ENCODE measurements around the gene UPK3BL2. TPM values are rescaled to one million over a fixed set of nuclear protein-coding genes. Genes with fewer than 3 reads are reported as not detected.
A peak's percentile ranks its signal among the peaks of the same experiment; 100 is the strongest.
"Not testable (repeated sequence)": the region's sequence is repeated elsewhere in the genome, so short reads cannot be mapped to it uniquely, and the experiment has no call there.

The UPK3BL2 gene
- total RNA-seq, 1 donor, result 0.36 TPM

DNA sequence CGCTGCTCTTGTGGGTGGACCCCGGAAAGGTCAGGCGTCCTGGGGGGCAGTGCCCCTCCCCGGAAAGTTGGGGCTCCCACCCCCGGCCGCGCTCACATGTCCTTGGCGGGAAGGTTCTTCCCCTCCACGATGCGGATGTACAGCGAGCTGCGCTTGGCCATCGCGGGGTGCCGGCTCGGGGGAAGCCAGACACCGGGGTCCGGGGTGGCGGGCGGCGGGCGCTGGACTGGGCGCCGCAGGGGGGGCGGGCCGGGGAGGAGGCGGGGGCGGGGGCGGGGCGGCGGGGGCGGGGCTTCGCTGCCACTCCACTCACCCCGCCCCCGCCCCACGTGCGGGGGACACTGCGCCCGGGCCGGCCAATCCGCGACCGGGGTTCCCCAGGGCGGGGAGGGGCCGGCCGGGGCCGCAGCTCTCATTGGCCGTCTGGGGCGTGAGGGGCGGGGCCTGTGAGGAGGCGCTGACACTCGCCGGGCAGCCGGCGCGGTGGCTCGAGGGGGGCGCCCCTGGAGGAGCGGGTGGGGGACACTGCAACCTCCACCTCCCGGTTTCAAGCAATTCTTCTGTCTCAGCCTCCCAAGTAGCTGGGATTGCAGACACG, 25.8 kb downstream of the UPK3BL2 start, which contains the start of gene RASA4B:
TSS of gene RASA4B (minus strand) at position 228 of the 598 bp plus-strand sequence. CDS start at position 161, 67 bp downstream.
- not testable (repeated sequence) for H4K20me1 ChIP-seq (ENCODE audit: insufficient read depth, low read length); H2AFZ ChIP-seq (ENCODE audit: low read length); H3K4me1 ChIP-seq (ENCODE audit: insufficient read depth, low read length); DNase-seq (ENCODE audit: insufficient read length, low spot score, missing footprints); H3K27ac ChIP-seq (ENCODE audit: low read depth, low read length); H3K4me2 ChIP-seq (ENCODE audit: insufficient read depth, low read length); H3K27me3 ChIP-seq (ENCODE audit: insufficient read depth, low read length); H3K79me2 ChIP-seq (ENCODE audit: insufficient read depth, low read length); H3K36me3 ChIP-seq (ENCODE audit: insufficient read depth, low read length); H3K9me3 ChIP-seq (ENCODE audit: low read depth, low read length); H3K4me3 ChIP-seq (ENCODE audit: insufficient read depth, low read length)

- H3K4me2 ChIP-seq (ENCODE audit: insufficient read depth, low read length); H3K27me3 ChIP-seq (ENCODE audit: insufficient read depth, low read length); H3K79me2 ChIP-seq (ENCODE audit: insufficient read depth, low read length); H4K20me1 ChIP-seq (ENCODE audit: insufficient read depth, low read length); H3K4me3 ChIP-seq (ENCODE audit: insufficient read depth, low read length); H3K27ac ChIP-seq (ENCODE audit: low read depth, low read length); H3K36me3 ChIP-seq (ENCODE audit: insufficient read depth, low read length); DNase-seq (ENCODE audit: insufficient read length, low spot score, missing footprints); H3K9me3 ChIP-seq (ENCODE audit: low read depth, low read length); H3K4me1 ChIP-seq (ENCODE audit: insufficient read depth, low read length); H2AFZ ChIP-seq (ENCODE audit: low read length): not testable (repeated sequence)
Observed at GRCh38 chr7:102516951-102517350, 26.5 kb downstream of the UPK3BL2 start.

- DNase-seq (ENCODE audit: insufficient read length, low spot score, missing footprints); H3K9me3 ChIP-seq (ENCODE audit: low read depth, low read length); H3K36me3 ChIP-seq (ENCODE audit: insufficient read depth, low read length); H2AFZ ChIP-seq (ENCODE audit: low read length); H3K27ac ChIP-seq (ENCODE audit: low read depth, low read length); H3K4me3 ChIP-seq (ENCODE audit: insufficient read depth, low read length); H3K4me2 ChIP-seq (ENCODE audit: insufficient read depth, low read length); H4K20me1 ChIP-seq (ENCODE audit: insufficient read depth, low read length); H3K4me1 ChIP-seq (ENCODE audit: insufficient read depth, low read length); H3K27me3 ChIP-seq (ENCODE audit: insufficient read depth, low read length); H3K79me2 ChIP-seq (ENCODE audit: insufficient read depth, low read length): not testable (repeated sequence)
Observed at GRCh38 chr7:102515889-102516288, 27.6 kb downstream of the UPK3BL2 start.

- not testable (repeated sequence) for H3K9me3 ChIP-seq (ENCODE audit: low read depth, low read length); H3K36me3 ChIP-seq (ENCODE audit: insufficient read depth, low read length)
Observed at GRCh38 chr7:102514881-102515721, 28.4 kb downstream of the UPK3BL2 start.

GRCh38 chr7:102512642-102513221, 30.8 kb downstream of the UPK3BL2 start:
- peak overlapping the region; percentile 33 for H3K4me3 ChIP-seq (ENCODE audit: insufficient read depth, low read length)
- H3K36me3 ChIP-seq (ENCODE audit: insufficient read depth, low read length), result not testable (repeated sequence)
- DNase-seq (ENCODE audit: insufficient read length, low spot score, missing footprints), result peak; percentile 85

More at GRCh38 chr7:102514881-102515721, 28.4 kb downstream of the UPK3BL2 start:
- H3K4me2 ChIP-seq (ENCODE audit: insufficient read depth, low read length); DNase-seq (ENCODE audit: insufficient read length, low spot score, missing footprints); H3K27ac ChIP-seq (ENCODE audit: low read depth, low read length); H3K79me2 ChIP-seq (ENCODE audit: insufficient read depth, low read length); H4K20me1 ChIP-seq (ENCODE audit: insufficient read depth, low read length); H3K4me3 ChIP-seq (ENCODE audit: insufficient read depth, low read length); H2AFZ ChIP-seq (ENCODE audit: low read length); H3K4me1 ChIP-seq (ENCODE audit: insufficient read depth, low read length); H3K27me3 ChIP-seq (ENCODE audit: insufficient read depth, low read length): not testable (repeated sequence)

GRCh38 chr7:102511860-102512522, 31.5 kb downstream of the UPK3BL2 start:
- peak overlapping the region; percentile 33 for H3K4me3 ChIP-seq (ENCODE audit: insufficient read depth, low read length)
- H3K4me2 ChIP-seq (ENCODE audit: insufficient read depth, low read length), result peak overlapping the region; percentile 46

More at GRCh38 chr7:102512642-102513221, 30.8 kb downstream of the UPK3BL2 start:
- not testable (repeated sequence) for H2AFZ ChIP-seq (ENCODE audit: low read length); H3K27ac ChIP-seq (ENCODE audit: low read depth, low read length); H3K4me1 ChIP-seq (ENCODE audit: insufficient read depth, low read length); H3K27me3 ChIP-seq (ENCODE audit: insufficient read depth, low read length); H4K20me1 ChIP-seq (ENCODE audit: insufficient read depth, low read length); H3K79me2 ChIP-seq (ENCODE audit: insufficient read depth, low read length); H3K9me3 ChIP-seq (ENCODE audit: low read depth, low read length)
- H3K4me2 ChIP-seq (ENCODE audit: insufficient read depth, low read length), result peak overlapping the region; percentile 46

DNA sequence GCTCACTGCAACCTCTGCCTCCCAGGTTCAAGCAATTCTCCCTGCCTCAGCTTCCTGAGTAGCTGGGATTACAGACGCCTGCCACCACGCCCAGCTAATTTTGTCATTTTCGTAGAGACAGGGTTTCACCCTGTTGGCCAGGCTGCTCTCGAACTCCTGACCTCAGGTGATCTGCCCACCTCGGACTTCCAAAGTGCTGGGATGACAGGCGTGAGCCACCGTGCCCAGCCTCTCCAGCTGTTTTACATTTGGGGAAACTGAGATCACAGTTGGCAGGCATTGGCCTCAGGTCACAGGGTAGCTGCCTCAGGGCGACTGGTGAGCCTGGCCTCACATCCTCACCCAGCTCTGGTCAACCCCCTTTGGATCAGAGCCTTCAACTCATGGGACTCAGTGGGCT, 32.9 kb downstream of the UPK3BL2 start:
- H3K4me1 ChIP-seq (ENCODE audit: insufficient read depth, low read length); DNase-seq (ENCODE audit: insufficient read length, low spot score, missing footprints): not testable (repeated sequence)

More at GRCh38 chr7:102511860-102512522, 31.5 kb downstream of the UPK3BL2 start:
- not testable (repeated sequence) for H3K27ac ChIP-seq (ENCODE audit: low read depth, low read length); H3K27me3 ChIP-seq (ENCODE audit: insufficient read depth, low read length); H2AFZ ChIP-seq (ENCODE audit: low read length); H4K20me1 ChIP-seq (ENCODE audit: insufficient read depth, low read length); DNase-seq (ENCODE audit: insufficient read length, low spot score, missing footprints); H3K79me2 ChIP-seq (ENCODE audit: insufficient read depth, low read length); H3K4me1 ChIP-seq (ENCODE audit: insufficient read depth, low read length); H3K36me3 ChIP-seq (ENCODE audit: insufficient read depth, low read length); H3K9me3 ChIP-seq (ENCODE audit: low read depth, low read length)

GRCh38 chr7:102507410-102508088, 35.9 kb downstream of the UPK3BL2 start:
- not testable (repeated sequence) for H3K27me3 ChIP-seq (ENCODE audit: insufficient read depth, low read length); H3K9me3 ChIP-seq (ENCODE audit: low read depth, low read length); H3K27ac ChIP-seq (ENCODE audit: low read depth, low read length); H4K20me1 ChIP-seq (ENCODE audit: insufficient read depth, low read length); H3K4me2 ChIP-seq (ENCODE audit: insufficient read depth, low read length); DNase-seq (ENCODE audit: insufficient read length, low spot score, missing footprints); H3K4me1 ChIP-seq (ENCODE audit: insufficient read depth, low read length); H2AFZ ChIP-seq (ENCODE audit: low read length); H3K79me2 ChIP-seq (ENCODE audit: insufficient read depth, low read length); H3K36me3 ChIP-seq (ENCODE audit: insufficient read depth, low read length); H3K4me3 ChIP-seq (ENCODE audit: insufficient read depth, low read length)

More for the DNA sequence above, 32.9 kb downstream of the UPK3BL2 start:
- H3K4me3 ChIP-seq (ENCODE audit: insufficient read depth, low read length); H3K27me3 ChIP-seq (ENCODE audit: insufficient read depth, low read length); H2AFZ ChIP-seq (ENCODE audit: low read length); H3K9me3 ChIP-seq (ENCODE audit: low read depth, low read length); H3K27ac ChIP-seq (ENCODE audit: low read depth, low read length); H3K79me2 ChIP-seq (ENCODE audit: insufficient read depth, low read length); H3K36me3 ChIP-seq (ENCODE audit: insufficient read depth, low read length); H3K4me2 ChIP-seq (ENCODE audit: insufficient read depth, low read length); H4K20me1 ChIP-seq (ENCODE audit: insufficient read depth, low read length): not testable (repeated sequence)

Measured in osteoblast (primary cell).